NCI-H748 (cell line): ENCODE data around the gene SKP1.
A peak's percentile ranks its signal among the peaks of the same experiment; 100 is the strongest.
"Not testable (repeated sequence)": the region's sequence is repeated elsewhere in the genome, so short reads cannot be mapped to it uniquely, and the experiment has no call there.

Experiments
- DNase-seq: peaks from one replicate; lab custom pipeline; 2025; ENCODE audit not compliant: unreplicated experiment; lab: John Stamatoyannopoulos, UW

Gene SKP1

DNA sequence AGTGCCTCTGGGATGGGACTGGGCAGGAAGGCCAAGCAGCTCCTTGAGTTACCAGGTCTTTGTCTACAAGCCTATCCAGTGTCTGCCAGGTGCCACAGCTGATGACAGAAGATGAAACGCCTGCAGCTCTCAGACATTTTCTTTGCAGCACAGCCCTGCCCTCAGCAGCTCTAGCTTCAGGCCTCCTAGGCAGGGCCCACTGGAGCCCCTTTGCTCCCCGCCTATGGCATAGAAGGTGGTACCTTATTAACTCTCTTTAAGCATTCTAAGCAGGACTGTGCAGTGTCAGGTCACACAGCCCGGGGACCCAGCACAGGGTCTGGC lies 1.3 kb upstream of the SKP1 start:
- DNase-seq, result no peak

DNA sequence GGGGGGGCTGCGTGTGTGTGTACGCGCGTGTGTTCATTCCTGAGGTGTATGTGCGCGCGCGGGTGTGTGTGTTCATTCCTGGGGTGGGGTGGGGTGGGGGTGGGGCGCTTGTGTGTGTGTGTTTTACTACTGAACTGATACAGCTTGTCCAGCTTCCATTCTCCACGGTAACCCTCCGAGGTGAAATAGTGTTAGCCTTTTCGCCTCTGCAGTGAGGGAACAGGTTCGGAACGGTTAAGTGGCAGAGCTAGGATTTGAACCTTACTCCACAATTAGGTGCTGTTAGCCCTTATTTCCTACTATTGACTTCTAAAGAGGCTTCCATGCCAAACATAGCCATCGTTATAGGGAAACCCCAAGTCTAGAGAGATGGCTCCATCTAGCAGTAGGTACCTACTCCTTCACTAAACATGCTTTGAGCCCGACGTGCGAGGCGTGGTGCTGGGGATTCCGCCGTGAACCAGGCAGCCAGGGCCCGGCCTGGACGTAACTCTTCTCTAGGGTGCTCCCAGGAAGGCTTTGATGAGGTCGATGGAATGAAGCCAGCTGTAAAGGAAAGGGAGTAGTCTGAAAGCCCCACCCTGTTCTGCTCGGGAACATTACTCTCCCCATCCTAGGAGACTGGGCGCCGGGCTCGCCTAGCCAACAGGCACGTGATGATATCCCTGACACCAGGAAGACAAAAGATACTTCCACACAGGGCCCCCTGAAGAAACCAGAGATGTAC lies 782 bp upstream of the SKP1 start:
- DNase-seq, result peak; percentile 64

DNA sequence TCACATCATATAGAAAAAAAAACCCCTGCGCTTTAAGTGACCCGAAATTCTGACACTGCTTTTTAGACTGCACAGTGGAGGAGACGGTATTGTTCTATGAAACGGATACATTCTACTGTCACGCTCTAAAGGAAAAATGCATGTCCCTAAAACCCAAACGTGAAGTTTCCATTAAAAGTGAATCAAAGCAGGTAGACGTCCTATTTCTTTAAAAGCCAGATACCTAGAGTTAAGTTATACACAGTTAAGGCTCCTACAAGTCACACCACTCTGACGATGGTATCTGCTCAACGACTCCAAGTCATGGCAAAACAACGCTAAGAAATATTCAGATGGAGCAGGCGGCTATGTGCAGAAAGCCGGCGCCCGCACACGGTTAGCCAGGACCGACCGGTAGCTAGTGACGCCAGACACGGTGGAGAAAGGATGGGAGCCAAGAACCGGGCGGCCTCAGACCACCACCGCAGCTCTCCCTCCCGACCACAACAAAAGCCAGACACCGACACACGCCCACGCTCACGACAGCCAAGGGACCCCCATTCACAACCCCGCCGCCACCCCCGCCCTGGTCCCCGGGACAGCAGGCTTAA lies 734 bp downstream of the SKP1 start:
- DNase-seq, result peak; percentile 57

DNA sequence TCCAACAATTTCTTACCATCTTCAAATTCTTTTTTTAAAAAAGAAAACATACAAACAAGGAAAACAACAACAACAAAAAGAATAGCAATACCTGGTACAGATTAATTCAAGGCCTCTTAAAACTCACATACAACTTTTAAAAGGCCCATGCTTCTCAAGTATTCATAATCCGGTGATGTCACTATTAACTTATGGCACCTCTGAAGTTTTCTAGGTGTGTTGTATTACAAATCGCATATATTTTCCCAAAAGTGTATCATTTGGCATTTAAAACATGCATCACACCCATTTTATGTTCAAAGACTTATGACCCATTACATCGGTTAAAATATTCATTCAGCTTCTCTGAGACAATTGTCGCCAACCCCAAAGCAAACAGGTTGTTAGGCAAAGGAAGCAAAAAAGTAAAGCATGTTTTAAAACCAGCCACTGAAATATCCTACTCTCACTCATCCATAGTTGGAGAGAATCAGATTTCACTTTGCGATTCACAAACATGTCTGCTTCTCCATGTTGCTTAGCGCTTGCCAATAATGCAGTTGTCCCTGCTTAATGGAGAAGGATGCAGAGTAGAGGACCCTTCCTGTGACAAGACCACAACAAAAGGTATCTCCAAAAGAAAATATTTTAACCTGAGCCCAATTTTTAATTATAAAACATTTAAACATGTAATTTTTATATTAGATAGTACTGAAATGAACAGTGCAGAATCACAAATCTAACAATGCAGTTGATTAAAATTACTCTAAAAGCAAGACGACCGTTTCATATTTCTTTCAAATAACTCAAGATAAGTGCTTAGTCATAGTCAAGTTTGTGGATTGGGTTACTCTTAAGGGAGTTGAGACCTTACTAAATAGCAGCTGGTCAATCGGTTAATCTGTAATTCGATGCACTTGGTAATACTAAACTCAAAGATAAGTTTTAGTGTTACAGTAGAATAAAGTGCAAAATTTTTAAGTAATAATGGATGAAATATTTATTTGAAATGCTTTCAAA lies 1.6 kb downstream of the SKP1 start:
- peak; percentile 43 for DNase-seq

DNA sequence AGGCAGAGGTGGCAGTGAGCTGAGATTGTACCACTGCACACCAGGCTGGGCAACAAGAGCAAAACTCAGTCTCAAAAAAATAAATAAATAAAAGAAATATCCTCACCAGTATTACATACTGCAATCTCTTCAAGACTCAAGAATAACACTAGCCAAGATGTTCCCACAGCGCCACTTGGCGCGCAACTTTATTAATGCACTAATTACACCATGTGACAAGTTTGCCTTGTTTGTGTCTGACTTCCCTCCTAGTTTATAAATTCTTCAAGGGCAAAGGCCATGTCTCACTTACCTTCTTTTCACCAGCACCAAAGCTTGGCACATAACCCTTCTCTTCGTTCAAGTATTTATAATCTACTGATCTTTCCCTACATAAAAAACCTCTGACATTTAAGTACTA lies 4.8 kb downstream of the SKP1 start:
- DNase-seq, result no peak

DNA sequence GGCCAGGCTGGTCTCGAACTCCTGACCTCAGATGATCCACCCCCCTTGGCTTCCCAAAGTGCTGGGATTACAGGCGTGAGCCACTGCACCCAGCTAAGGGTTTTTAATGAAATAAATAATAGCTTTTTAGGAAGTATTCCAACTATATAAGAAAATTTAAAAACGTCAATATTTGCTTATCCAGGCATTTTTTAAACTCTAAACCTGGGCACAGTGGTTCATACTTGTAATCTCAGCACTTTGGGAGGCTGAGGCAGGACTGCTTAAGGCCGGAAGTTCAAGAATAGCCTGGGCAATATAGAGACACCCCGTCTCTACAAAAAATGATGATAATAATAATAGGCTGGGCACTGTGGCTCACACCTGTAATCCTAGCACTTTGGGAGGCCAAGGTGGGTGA lies 14.2 kb downstream of the SKP1 start:
- DNase-seq, result no peak

DNA sequence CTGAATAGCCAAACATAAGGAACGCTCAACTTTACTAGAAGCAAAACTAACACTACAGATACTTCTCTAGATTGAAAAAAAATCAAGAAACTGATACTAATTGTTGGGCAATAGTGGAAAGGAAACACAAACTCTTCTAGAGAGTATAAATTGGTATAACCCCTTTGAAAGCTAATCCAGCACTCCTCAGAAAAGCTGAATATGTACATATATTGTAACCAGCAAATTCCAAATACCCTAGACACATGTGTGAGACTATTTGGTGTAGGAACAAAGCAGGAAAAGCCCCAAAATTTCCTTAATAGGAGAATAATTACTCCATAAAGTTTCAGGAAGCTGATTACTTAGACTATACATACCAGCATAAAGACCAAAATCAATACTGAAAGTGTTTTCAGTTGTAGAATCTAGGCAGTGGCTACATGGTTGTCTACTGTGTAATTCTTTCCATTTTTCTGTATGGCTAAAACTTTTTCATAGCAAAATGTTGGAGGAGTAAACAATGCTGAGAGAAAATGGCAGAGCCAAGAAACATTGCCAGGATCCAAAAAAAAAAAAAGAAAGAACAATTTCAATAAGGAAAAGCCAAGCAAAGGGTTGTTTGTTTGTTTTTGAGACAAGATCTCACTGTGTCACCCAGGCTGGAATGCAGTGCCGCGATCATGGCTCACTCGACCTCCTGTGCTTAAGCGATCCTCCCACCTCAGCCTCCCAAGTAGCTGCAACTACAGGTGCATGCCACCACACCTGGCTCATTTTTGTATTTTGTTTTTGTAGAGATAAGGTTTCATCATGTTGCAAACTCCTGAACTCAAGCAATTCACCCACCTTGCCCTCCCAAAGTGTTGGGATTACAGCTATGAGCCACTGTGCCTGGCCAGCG lies 15.0 kb downstream of the SKP1 start:
- no peak for DNase-seq

- no peak for DNase-seq
Measured at GRCh38 chr5:134153657-134154056, 23.1 kb downstream of the SKP1 start.

DNA sequence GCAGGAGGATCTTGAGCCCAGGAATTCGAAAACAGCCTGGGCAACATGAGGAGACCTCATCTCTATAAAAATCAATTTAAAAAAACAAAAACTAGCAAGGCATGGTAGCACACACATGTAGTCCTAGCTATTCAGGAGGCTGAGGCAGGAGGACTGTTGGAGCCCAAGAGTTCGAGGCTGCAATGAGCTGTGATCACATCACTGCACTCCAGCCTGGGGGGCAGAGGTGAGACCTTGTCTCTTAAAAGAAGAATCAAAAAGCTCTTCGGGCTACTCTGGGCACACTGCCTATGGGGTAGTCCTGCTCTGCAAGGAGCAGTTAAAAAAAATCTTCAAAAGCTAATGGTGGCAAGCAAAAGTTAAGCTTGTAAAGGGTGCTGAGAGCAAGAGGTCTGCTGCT lies 23.5 kb downstream of the SKP1 start:
- DNase-seq, result no peak

- DNase-seq, result not testable (repeated sequence)
Measured at GRCh38 chr5:134152173-134152832, 24.4 kb downstream of the SKP1 start.

- DNase-seq, result no peak
Measured at GRCh38 chr5:134151723-134152122, 25.0 kb downstream of the SKP1 start.

DNA sequence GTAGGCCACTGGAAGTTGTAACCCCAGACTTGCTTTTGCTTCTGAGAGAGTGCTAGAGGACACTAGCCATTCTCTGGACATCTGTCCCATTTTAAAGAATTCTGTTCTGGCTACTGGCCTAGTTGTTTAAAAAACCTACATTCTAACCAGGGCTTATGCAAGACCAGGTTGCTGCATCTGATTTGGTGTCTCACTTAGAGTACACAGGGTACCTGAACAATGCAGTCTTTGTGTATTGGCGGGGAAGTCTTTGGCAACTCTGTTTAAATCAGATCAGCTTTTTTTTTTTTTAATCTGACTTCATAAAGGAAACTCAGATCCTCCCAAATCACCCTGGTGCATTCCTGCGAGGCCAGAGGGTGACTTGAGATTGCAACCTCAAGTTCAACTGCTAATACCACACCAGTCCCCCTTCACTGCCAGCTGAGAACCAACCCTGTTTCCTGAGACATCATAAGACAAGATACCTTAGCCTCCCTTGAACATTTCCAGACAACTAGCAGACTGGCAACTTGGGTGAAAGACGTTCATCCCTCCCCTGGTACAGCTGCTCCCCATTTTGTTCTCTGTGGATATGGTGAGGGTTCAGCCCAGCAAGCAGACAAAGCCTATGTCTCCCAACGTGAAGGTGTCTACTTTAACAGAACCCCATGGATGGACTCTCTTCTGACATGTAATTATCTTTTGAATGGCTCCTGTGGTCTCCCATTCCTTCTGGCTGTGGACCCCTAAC lies 27.0 kb downstream of the SKP1 start:
- no peak for DNase-seq

DNA sequence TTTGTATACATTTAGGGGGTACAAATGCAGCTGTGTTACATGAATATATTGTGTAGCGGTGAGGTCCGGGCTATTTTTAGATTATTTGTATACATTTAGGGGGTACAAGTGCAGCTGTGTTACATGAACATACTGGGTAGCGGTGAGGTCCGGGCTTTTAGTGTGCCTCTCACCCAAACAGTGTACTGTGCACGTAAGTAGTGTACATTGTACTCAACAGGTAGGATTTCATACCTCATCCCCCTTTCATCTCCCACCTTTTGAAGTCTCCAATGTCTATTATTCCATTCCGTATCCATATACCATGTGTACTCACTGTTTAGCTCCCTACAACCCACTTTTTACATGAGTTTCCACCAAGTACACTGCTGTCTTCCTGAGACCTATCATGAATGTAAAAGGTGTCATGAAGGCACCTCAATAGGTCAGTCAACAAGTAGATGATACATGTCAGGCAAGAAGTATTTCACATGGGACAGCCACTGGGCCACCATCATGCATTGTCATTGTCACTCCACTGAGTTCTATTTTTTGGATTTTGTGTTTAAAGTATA lies 27.7 kb downstream of the SKP1 start:
- DNase-seq, result no peak

- DNase-seq, result no peak
Measured at GRCh38 chr5:134148316-134148715, 28.4 kb downstream of the SKP1 start.

GRCh38 chr5:134146651-134147518 lies 29.9 kb downstream of the SKP1 start:
- no peak for DNase-seq

DNA sequence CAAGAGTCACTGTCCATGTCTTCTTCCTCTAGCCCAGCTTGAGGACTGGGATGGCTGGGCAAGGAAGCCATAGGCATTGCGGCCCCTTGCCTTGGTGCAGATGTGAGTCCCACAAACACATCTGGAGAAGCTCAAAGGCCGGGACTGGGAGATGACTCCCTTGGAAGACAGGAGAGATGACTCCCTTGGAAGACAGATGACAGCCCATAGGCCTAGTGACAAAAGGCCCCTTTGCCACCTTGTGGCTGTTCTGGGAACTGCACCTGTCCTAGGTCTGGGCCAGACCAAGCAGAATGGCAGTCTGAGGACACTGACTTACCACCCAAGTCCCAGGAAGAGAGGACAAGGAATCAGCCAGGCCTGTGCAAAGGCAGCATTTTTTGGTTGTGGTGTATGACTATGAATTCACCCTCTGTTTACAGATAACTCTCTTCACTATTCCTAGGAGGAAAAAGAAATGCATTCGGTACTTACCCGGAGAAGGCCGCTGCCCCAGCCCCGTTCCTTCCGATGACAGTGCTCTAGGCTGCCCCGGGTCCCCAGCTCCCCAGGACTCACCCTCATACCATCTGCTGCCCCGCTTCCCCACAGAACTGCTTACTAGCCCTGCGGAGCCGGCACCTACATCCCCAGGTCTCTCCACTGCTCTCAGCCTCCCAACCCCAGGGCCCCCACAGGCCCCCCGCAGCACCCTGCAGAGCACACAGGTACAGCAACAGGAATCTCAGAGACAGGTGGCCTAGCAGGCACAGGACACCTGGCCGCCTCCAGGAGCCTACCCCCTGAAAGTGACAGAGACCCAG lies 30.8 kb downstream of the SKP1 start:
- peak; percentile 55 for DNase-seq

GRCh38 chr5:134145041-134145757 lies 31.6 kb downstream of the SKP1 start:
- no peak for DNase-seq
